GM19043 (cell line): ENCODE results near the gene ZNF585A.
"Not testable (repeated sequence)": the region's sequence is repeated elsewhere in the genome, so short reads cannot be mapped to it uniquely, and the experiment has no call there.

Experiments
- ATAC-seq: cut with Tn5 transposase; IDR thresholded peaks from one replicate; pipeline ENCODE4 v1.9.1; 2021; ENCODE audit warnings: low read depth; ENCODE audit not compliant: unreplicated experiment

The ZNF585A gene

GRCh38 chr19:37172368-37173366 lies at the start of gene ZNF585A:
Gene ZNF585A, minus strand, starts transcription at chr19:37172695. Its CDS starts 2,785 bp downstream, at chr19:37169910.
- peak; percentile 95 for ATAC-seq

- no peak for ATAC-seq
Measured at GRCh38 chr19:37221136-37221535, 48.6 kb upstream of the ZNF585A start.

GRCh38 chr19:37220383-37220782 lies 47.9 kb upstream of the ZNF585A start:
- ATAC-seq: no peak

- no peak for ATAC-seq
Measured at GRCh38 chr19:37218592-37218935, 46.1 kb upstream of the ZNF585A start.

GRCh38 chr19:37217775-37218591 lies 45.5 kb upstream of the ZNF585A start, which contains the start of gene ZNF383:
Gene ZNF383, plus strand, starts transcription at chr19:37218214. Its CDS starts 12,240 bp downstream, at chr19:37230454.
- ATAC-seq: peak; percentile 86

GRCh38 chr19:37217480-37217774 lies 44.9 kb upstream of the ZNF585A start:
- no peak for ATAC-seq

- ATAC-seq: no peak
Measured at GRCh38 chr19:37197768-37198167, 25.3 kb upstream of the ZNF585A start.

- not testable (repeated sequence) for ATAC-seq
Measured at GRCh38 chr19:37197115-37197514, 24.6 kb upstream of the ZNF585A start.

GRCh38 chr19:37195248-37195647 lies 22.8 kb upstream of the ZNF585A start:
- ATAC-seq: not testable (repeated sequence)

- ATAC-seq: not testable (repeated sequence)
Measured at GRCh38 chr19:37186071-37186470, 13.6 kb upstream of the ZNF585A start.

GRCh38 chr19:37165635-37166034 lies 6.9 kb downstream of the ZNF585A start:
- ATAC-seq: no peak

- ATAC-seq: no peak
Measured at GRCh38 chr19:37160153-37160552, 12.3 kb downstream of the ZNF585A start.

GRCh38 chr19:37148214-37148613 lies 24.3 kb downstream of the ZNF585A start:
- no peak for ATAC-seq

- no peak for ATAC-seq
Measured at GRCh38 chr19:37136111-37136510, 36.4 kb downstream of the ZNF585A start.

- no peak for ATAC-seq
Measured at GRCh38 chr19:37128821-37129177, 43.7 kb downstream of the ZNF585A start.

- no peak for ATAC-seq
Measured at GRCh38 chr19:37127999-37128820, 44.3 kb downstream of the ZNF585A start.

GRCh38 chr19:37122093-37122492 lies 50.4 kb downstream of the ZNF585A start:
- ATAC-seq: not testable (repeated sequence)

GRCh38 chr19:37114001-37114400 lies 58.5 kb downstream of the ZNF585A start:
- ATAC-seq: no peak

GRCh38 chr19:37111753-37112152 lies 60.7 kb downstream of the ZNF585A start:
- not testable (repeated sequence) for ATAC-seq

GRCh38 chr19:37104135-37104534 lies 68.4 kb downstream of the ZNF585A start:
- ATAC-seq: not testable (repeated sequence)

GRCh38 chr19:37098570-37098969 lies 73.9 kb downstream of the ZNF585A start:
- no peak for ATAC-seq
